Smooth muscle cell (in vitro differentiated cells): ENCODE measurements around the gene CENPW. TPM values are rescaled to one million over a fixed set of nuclear protein-coding genes. Genes with fewer than 3 reads are reported as not detected.

Experiments used
- DNase-seq: peaks from one replicate; lab custom pipeline; 2025; ENCODE audit not compliant: unreplicated experiment; lab: John Stamatoyannopoulos, UW
- H2AFZ ChIP-seq: fragments of 200-600 bp; sonication (generic); 2 replicates; pipeline ENCODE4 v1.6.0; 2016; ENCODE audit warnings: antibody characterized with exemption, low read depth, mild to moderate bottlenecking
- H3F3A ChIP-seq: fragments of 200-600 bp; sonication (generic); 2 replicates; pipeline ENCODE4 v1.6.0; 2017; ENCODE audit warnings: antibody characterized with exemption, low read depth
- H3K27ac ChIP-seq: fragments of 200-600 bp; sonication (generic); 2 replicates; pipeline ENCODE4 v1.5.1; 2016; ENCODE audit warnings: low read depth, mild to moderate bottlenecking
- H3K27me3 ChIP-seq: fragments of 200-600 bp; sonication (generic); 2 replicates; pipeline ENCODE4 v1.6.1; 2016; ENCODE audit warnings: low read depth, mild to moderate bottlenecking
- H3K36me3 ChIP-seq: fragments of 200-600 bp; sonication (generic); 2 replicates; pipeline ENCODE4 v1.5.1; 2016; ENCODE audit warnings: low read depth
- H3K4me1 ChIP-seq: fragments of 200-600 bp; sonication (generic); 2 replicates; pipeline ENCODE4 v1.5.1; 2016; ENCODE audit warnings: low read depth
- H3K4me2 ChIP-seq: fragments of 200-600 bp; sonication (generic); 2 replicates; pipeline ENCODE4 v1.6.0; 2016; ENCODE audit warnings: mild to moderate bottlenecking
- H3K4me3 ChIP-seq: fragments of 200-600 bp; sonication (generic); 2 replicates; pipeline ENCODE4 v1.5.1; 2016; ENCODE audit warnings: mild to moderate bottlenecking
- H3K79me2 ChIP-seq: fragments of 200-600 bp; sonication (generic); 2 replicates; pipeline ENCODE4 v1.6.0; 2016; ENCODE audit warnings: low read depth, mild to moderate bottlenecking
- H3K9ac ChIP-seq: fragments of 200-600 bp; sonication (generic); 2 replicates; pipeline ENCODE4 v1.6.0; 2016; ENCODE audit warnings: low read depth
- H3K9me3 ChIP-seq: fragments of 200-600 bp; sonication (generic); replicated peaks from 2 replicates; pipeline ENCODE4 v1.5.1; 2016; ENCODE audit warnings: low read depth
- H4K20me1 ChIP-seq: fragments of 200-600 bp; sonication (generic); 2 replicates; pipeline ENCODE4 v1.6.0; 2016; ENCODE audit warnings: low read depth
- CTCF ChIP-seq: fragments of 200-600 bp; sonication (generic); IDR thresholded peaks from 2 replicates; pipeline ENCODE4 v1.5.1; 2017; ENCODE audit warnings: borderline replicate concordance, mild to moderate bottlenecking, antibody characterized with exemption; ENCODE audit not compliant: insufficient read depth, poor library complexity, severe bottlenecking
- WGBS: methylation state at CpG from one replicate; pipeline ENCODE4 v1.1.7; 2016; ENCODE audit warnings: low lambda C conversion rate; 5-methylcytosine and 5-hydroxymethylcytosine counted together
- polyA plus RNA-seq: library from polyadenylated mRNA; unstranded; fragments of >200 nt; fragmentation: Nextera tagmentation; extraction: Ambion mirVana; gene quantifications from 2 replicates; pipeline ENCODE4 v1.2.1, GENCODE V29; 2016
- total RNA-seq: library from RNA; depleted of rRNA; stranded (reverse); fragments of >200 nt; gene quantifications from 2 replicates; pipeline ENCODE4 v1.2.3, GENCODE V29; 2014

CENPW gene
- total RNA-seq = 8.9 and 10.9 TPM in 2 replicates
- polyA plus RNA-seq = 36.2 and 42.7 TPM in 2 replicates

- Histone ChIP-seq H3K27ac (peak within 1 kb of the TSS; percentile 33), H3F3A (no peaks in the 10 kb centered on the region), H3K4me3 (peak within 1 kb of the TSS; percentile 93), H3K36me3 (no peaks in the 10 kb centered on the region), H3K4me2 (peak within 1 kb of the TSS; percentile 86), H2AFZ (peak within 1 kb of the TSS; percentile 94), H3K9ac (peak within 1 kb of the TSS; percentile 71), H3K9me3 (no peaks in the 10 kb centered on the region), H4K20me1 (no peaks in the 10 kb centered on the region), H3K4me1 (peaks cover 24% of the 10 kb centered on the region), H3K27me3 (no peaks in the 10 kb centered on the region), H3K79me2 (peaks cover 35% of the 10 kb centered on the region)
- WGBS = 3% methylated on average over 46 of the region's 46 CpGs
- peak; percentile 61 for DNase-seq
- no peak for TF ChIP-seq CTCF
Measured at GRCh38 chr6:126339796-126340609, at the start of gene CENPW. CENPW (plus strand) TSS chr6:126340115; CDS start chr6:126340274, 159 bp downstream.

- H4K20me1 ChIP-seq = no peaks in the 10 kb centered on the region
- H3K4me1 ChIP-seq = no peaks in the 10 kb centered on the region
- no peak for TF ChIP-seq CTCF
- no peaks in the 10 kb centered on the region for H3K79me2 ChIP-seq
- H3K9ac ChIP-seq = no peak overlapping the region
- H2AFZ ChIP-seq = no peak overlapping the region
- no peaks in the 10 kb centered on the region for H3K36me3 ChIP-seq
- no peak for DNase-seq
- H3K27ac ChIP-seq = no peak overlapping the region
- no peak overlapping the region for H3K4me3 ChIP-seq
- H3K27me3 ChIP-seq = no peaks in the 10 kb centered on the region
- H3K4me2 ChIP-seq = no peak overlapping the region
- no peaks in the 10 kb centered on the region for H3F3A ChIP-seq
- H3K9me3 ChIP-seq = no peaks in the 10 kb centered on the region
Measured at GRCh38 chr6:126293891-126294524, 45.9 kb upstream of the CENPW start.

GRCh38 chr6:126300126-126300525 lies 39.8 kb upstream of the CENPW start:
- TF ChIP-seq CTCF = no peak
- Histone ChIP-seq H3K36me3 (no peaks in the 10 kb centered on the region), H3K79me2 (no peaks in the 10 kb centered on the region), H3K4me2 (no peak overlapping the region), H3K9ac (no peak overlapping the region), H3K9me3 (no peaks in the 10 kb centered on the region), H3K4me1 (no peaks in the 10 kb centered on the region), H3F3A (no peaks in the 10 kb centered on the region), H3K27me3 (no peaks in the 10 kb centered on the region), H2AFZ (no peak overlapping the region), H3K4me3 (no peak overlapping the region), H3K27ac (no peak overlapping the region), H4K20me1 (no peaks in the 10 kb centered on the region)
- DNase-seq = no peak
- 75% methylated on average over 3 of the region's 3 CpGs for WGBS
